Urothelium cell line (cell line): ENCODE results near the gene APLP2.
A peak's percentile ranks its signal among the peaks of the same experiment; 100 is the strongest.
"Not testable (repeated sequence)": the region's sequence is repeated elsewhere in the genome, so short reads cannot be mapped to it uniquely, and the experiment has no call there.

ENCODE experiments used
- DNase-seq: peaks from one replicate; pipeline ENCODE4 v3.0.0; 2011; ENCODE audit warnings: low spot score, mixed read lengths
- FAIRE-seq: peaks from 2 replicates; lab custom pipeline; 2011; peaks lifted over from hg19 to GRCh38; lab: Jason Lieb, UNC

The APLP2 gene

GRCh38 chr11:130163346-130164220 is 93.9 kb downstream of the APLP2 start:
- DNase-seq: peak; percentile 46
- FAIRE-seq: no peak

- DNase-seq (no peak), FAIRE-seq (no peak)
Measured at GRCh38 chr11:130164221-130164570, 94.5 kb downstream of the APLP2 start.

- no peak for DNase-seq
Measured at GRCh38 chr11:130165601-130166456, 96.1 kb downstream of the APLP2 start.

GRCh38 chr11:130166457-130166784 is 96.7 kb downstream of the APLP2 start:
- FAIRE-seq: peak; percentile 13
- peak; percentile 85 for DNase-seq

More at GRCh38 chr11:130165601-130166456, 96.1 kb downstream of the APLP2 start:
- FAIRE-seq: no peak

GRCh38 chr11:130167146-130167545 is 97.5 kb downstream of the APLP2 start:
- FAIRE-seq (no peak), DNase-seq (no peak)

- DNase-seq (no peak), FAIRE-seq (no peak)
Measured at GRCh38 chr11:130168105-130168504, 98.4 kb downstream of the APLP2 start.

- DNase-seq: no peak
- no peak for FAIRE-seq
Measured at GRCh38 chr11:130170345-130170744, 100.7 kb downstream of the APLP2 start.

GRCh38 chr11:130171534-130171933 is 101.8 kb downstream of the APLP2 start:
- no peak for FAIRE-seq

GRCh38 chr11:130172001-130172400 is 102.3 kb downstream of the APLP2 start:
- not testable (repeated sequence) for FAIRE-seq, DNase-seq

More at GRCh38 chr11:130171534-130171933, 101.8 kb downstream of the APLP2 start:
- no peak for DNase-seq

GRCh38 chr11:130174642-130175041 is 104.9 kb downstream of the APLP2 start:
- no peak for DNase-seq
- no peak for FAIRE-seq

GRCh38 chr11:130175898-130176297 is 106.2 kb downstream of the APLP2 start:
- FAIRE-seq (no peak), DNase-seq (no peak)

GRCh38 chr11:130177782-130178181 is 108.1 kb downstream of the APLP2 start:
- FAIRE-seq: no peak
- no peak for DNase-seq

- no peak for DNase-seq
- FAIRE-seq: no peak
Measured at GRCh38 chr11:130178441-130179339, 109.0 kb downstream of the APLP2 start.

- DNase-seq (no peak), FAIRE-seq (no peak)
Measured at GRCh38 chr11:130179396-130180306, 110.0 kb downstream of the APLP2 start.

GRCh38 chr11:130180491-130180890 is 110.8 kb downstream of the APLP2 start:
- DNase-seq: no peak
- no peak for FAIRE-seq

GRCh38 chr11:130180896-130181294 is 111.2 kb downstream of the APLP2 start:
- no peak for FAIRE-seq
- no peak for DNase-seq

- DNase-seq (no peak), FAIRE-seq (no peak)
Measured at GRCh38 chr11:130181295-130182272, 111.9 kb downstream of the APLP2 start.

- DNase-seq: no peak
- FAIRE-seq: no peak
Measured at GRCh38 chr11:130183878-130184610, 114.3 kb downstream of the APLP2 start.
